IPS DF 19.7 (cell line): ENCODE results near the gene GJD2.

Source experiments
- DNase-seq: peaks from one replicate; pipeline ENCODE4 v3.0.0-alpha.2; 2013; ENCODE audit warnings: low read depth, low spot score

The GJD2 gene

DNA sequence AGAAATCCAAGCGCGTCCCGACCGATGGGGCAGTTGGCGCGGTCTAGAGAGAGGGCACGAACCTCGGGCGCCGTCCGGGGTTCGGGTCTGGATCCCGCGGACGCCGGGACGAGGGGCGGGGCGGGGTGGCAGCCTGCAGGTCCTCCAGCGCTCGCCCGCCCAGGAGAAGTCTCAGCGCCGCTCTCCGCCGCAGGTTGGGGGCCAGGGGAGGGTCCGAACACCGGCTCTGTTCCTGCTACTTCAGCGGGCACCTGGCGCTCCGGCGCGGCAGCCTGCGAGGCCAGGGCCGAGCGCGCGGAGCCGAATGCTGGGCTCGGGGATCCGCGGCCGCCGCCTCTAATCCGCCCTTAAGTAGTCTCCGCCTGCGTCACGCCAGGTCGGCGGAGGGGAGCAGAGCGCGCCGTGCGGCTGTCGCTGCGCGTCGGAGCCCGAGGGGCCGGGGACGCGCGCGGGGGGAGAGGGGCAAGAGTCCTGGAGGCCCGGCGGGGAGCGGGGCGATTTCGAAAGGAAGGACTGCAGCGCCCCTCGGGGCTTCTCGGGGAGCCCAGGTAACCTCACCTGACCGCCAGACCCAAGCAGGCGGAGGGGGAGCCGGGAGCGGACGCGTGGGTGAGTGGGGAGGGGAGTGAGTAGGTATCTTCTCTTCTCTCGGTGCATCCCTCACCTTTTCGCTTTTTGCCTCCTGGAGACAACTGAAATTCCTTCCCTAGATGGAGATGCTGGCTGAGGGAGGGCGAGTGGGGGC lies at the start of gene GJD2:
Gene GJD2 (minus strand): TSS at position 325 of the 745 bp plus-strand sequence. CDS start 510 bp downstream, outside the sequence.
- peak; percentile 9 for DNase-seq

DNA sequence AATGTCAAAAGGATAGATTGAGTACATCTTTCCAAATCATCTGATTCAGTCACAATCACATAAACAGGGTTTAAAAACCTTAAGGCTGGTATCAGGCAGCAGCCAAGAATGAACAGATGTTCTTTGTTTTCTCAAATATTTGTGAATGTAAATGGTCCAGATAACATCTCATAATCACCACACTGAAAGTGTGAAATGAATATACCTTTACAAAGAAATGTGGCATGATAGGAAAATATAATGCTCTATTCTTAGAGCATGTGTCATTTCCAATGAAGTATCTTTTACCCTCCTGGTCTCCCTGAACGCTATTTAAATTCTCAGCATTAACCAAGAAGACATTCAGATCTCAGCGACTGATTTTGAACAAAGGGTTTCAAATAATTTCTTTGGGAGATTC lies 49.3 kb upstream of the GJD2 start:
- DNase-seq: no peak

DNA sequence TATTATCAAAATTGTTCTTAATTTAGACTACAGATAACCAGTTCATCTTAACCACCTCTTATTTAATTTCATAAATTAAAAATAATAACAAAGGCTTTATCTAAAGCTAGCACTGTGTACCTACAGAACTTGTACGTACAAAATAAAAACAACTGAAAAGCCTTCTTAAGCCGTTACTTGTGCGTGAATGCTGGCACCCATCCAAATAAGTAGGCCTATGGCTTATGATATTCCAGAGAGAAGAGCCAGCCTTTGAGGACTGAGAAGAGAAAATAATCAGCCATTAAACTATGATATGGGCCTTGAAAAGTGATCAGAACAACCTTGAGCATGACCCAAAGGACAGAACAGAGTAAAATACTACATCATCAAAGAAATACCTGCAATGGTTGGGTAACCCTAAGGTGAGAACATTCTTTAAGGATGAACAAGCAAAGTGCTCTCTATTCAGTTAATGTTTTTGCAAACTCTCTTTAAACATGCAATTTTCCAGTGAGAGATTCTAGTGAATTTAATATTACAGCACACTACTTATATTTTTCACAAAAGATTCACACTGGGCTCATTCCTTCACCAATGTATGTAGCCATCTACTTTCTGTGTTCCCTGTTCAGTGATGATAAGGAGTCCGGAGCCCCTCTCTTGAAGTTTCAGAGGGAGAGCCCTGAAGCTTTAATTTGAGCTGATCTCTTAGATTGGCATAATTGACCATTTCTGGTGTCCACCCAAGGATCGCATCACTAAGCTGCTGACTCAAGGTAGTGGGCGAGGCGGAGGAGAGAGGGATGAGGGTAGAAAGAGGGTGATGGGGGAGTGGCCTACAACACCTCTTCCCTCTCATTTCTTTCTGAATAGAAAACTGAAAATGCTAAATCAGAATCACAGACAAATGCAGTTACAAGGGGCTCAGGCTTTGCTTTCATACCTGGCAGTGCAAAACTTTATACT lies 48.3 kb upstream of the GJD2 start:
- DNase-seq: no peak

DNA sequence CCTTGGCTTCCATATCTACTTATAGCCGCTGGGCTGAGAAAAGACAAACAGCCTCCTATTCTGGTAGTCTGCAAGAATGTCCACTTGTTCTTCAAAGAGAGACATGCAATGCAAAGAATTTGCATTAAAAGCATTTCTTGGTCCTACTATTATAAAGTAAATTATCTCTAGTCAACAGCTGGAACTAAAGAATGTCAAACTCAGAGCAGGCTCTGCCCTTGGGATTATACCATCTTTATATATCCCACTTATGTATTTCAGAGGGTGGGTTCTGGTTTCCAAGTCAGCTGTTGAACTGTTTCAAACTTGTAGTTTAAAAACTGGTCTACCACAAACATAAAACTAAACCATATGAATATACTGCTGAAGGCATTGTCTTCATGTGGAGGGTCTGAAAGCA lies 47.6 kb upstream of the GJD2 start:
- no peak for DNase-seq

DNA sequence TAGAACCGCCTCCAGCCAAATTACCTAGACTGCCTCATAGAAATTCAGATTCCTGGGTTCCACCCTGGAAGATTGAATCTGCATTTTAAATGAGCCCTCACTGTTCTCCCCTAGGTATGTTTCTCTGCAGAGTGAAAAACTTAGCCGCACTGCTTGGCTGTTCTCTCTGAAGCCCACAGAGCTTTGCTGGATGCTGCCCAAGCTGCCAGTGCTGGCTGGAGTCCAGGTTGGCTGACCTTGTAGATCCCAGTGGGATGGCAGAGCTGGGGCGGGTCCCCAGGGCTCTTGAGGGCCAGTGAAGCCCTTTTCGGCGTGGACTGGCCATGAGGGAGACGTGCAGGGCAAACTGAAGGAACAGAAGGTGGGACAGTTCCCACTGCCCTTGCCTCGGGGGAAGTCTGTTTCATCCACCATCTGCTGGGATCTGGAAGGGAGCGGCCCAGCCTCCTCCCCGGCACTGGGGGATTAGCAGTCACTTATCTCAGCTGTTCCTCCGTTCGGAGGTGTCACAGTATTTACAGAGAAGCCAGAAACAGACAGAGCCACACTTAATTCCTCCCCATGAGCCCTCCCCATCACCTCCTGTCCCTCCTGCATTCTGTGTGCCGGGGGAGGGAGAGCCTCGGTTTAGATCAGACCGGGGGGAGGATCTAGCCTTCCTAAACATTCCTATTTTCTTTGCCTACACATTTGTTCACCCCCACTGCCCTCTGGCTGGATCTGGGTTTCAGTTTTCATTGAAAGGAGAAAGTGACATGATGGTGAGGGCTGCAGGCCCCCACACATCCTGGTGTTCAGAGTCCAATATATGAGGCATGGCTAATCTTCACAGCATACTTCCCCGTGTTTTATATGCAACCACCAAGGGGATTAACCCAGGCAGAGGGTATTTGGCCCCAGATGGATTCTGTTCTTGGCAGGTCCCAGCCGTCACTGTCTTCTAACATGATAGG lies 44.6 kb upstream of the GJD2 start:
- DNase-seq: no peak

DNA sequence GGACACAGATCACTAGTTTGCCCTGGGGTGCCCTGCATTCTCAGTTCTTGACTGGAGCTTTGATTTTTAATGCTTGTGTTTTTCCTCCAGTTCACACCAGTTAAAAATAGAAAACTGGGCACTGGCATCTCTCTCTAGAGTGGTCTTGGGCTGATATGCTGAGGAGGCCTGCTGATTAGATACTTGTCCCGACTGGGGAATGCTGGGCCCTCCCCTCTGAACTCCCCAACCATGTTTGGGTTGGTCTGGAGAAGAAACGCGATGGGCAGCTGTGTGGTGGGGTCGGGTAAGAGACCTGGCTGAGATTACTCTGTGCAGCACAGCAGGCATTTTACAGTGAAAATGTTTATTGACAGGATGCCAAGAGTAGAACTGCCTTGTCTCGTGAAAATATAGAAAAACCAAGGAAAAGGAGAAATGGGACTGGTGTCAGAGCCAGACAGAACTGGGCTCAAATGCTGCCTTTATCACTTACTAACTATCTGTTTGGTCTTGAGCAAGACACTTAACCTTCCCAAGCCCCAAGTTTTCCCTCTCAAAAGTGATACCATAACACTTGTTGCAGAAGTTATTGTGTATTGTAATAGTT lies 42.1 kb upstream of the GJD2 start:
- DNase-seq: no peak

DNA sequence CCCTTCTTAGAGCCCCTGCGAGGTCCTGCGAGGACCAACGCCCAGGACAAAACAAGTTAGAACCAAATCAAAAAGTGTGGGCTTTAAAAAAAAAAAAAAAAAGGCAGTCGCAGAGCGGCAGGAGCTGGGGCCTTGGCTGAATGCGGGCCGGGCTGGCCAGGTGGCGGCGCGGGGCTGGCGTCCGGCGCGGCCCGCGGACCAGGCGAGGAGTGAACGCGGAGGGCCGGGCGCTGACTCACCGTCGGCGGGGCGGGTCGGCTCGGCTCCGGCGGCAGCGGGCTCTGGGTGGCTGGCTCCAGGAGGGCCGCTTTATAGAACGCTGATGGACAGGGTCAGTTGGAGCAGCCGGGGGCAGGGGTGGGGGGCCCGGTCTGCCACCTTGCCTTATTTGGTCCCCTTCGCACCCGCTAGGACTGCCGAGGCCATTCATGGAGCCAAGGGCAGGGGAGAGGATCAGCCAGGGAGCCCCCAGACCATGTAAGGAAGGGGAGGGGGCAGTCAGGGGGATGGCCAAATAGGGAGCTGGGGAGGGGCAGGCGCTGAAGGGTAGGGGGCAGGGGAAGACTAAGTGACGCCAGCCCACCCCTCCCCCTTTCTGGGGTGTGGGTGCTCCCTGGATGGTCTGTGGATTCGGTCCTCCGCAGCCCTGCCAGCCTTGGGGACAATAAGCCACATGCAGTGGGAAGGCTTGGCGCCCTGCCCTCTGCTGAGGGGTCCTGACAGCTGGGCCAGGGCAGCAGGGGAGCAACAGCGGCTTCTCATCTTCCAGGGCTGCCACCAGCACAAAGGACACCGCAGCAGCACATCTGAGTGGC lies 40.7 kb upstream of the GJD2 start, which contains the start of gene ACTC1:
Gene ACTC1 (minus strand): TSS at position 283 of the 815 bp plus-strand sequence. CDS start 741 bp downstream, outside the sequence.
- no peak for DNase-seq

DNA sequence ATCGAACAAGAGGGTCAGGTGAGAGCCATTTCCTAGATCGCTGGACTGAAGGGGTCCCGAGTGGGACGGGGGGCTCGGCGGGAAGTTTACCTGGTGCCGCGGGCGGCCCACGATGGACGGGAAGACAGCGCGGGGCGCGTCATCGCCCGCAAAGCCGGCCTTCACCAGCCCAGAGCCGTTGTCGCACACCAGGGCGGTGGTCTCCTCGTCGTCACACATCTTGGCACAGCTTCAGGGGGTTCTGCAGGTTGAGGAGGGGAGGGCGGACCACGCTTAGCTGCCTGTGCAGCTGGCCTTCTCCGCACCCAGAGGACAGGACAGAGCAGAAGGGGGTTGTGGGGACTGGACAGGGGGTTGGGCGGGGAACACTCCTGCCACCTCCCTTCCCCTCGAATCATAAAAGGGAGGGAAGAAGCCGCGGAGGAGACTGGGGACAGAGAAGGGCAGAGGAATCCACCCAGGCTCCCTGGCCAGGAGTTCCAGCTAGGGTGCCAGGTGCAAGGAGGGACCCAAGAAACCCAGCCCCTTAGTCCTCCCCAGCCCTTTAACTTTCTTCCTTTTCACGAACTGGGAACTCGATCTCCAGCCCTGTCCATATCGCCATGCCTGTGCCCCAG lies 39.9 kb upstream of the GJD2 start:
- DNase-seq: no peak

DNA sequence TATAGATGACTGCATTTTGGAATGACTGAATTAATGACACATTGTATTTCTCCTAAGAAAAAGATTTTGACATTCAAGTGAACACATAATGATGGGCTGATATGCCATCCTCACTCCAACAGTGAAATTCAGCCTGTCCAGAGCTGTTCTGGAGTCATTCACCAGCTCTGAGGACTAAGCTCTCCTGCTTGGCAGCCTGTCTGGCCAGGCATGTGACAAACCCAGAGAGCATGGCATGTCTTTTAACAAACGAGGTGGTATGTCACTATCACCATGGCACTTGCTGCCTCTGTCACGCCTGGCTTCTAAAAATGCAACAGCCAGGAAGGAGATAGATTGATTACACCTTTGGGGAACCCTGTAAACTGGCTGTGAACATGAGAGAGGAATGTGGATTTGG lies 39.1 kb upstream of the GJD2 start:
- no peak for DNase-seq

DNA sequence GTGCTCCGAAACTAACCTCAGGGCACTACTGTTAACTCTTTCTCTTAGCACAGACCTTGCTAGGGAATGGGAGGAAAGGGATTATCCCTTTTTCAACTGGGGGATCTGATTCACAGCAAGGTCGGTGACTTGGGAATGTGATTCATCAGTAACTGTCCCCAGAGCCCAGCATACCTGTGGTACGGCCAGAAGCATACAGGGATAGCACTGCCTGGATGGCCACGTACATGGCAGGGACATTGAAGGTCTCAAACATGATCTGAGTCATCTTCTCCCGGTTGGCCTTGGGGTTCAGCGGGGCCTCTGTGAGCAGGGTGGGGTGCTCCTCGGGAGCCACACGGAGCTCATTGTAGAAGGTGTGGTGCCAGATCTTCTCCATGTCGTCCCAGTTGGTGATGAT lies 38.3 kb upstream of the GJD2 start:
- DNase-seq: no peak

DNA sequence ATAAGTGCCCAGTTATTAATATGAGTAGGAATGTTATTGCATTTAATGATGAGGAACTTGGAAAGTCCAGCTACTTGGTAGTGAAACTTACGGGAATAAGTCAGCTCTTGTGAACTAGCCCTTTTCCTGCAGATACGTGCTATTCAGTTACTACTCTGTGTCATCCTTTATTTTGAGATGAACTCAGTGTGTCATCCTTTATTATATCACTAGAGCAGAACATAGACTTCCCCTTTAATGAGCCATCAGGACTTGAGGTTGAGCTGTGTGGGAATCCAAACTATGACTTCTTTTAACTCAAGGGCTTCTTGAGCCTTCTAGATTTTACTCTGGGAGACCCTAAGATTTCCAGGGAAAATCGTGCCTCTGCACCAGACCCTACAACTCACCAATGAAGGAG lies 36.9 kb upstream of the GJD2 start:
- DNase-seq: no peak

DNA sequence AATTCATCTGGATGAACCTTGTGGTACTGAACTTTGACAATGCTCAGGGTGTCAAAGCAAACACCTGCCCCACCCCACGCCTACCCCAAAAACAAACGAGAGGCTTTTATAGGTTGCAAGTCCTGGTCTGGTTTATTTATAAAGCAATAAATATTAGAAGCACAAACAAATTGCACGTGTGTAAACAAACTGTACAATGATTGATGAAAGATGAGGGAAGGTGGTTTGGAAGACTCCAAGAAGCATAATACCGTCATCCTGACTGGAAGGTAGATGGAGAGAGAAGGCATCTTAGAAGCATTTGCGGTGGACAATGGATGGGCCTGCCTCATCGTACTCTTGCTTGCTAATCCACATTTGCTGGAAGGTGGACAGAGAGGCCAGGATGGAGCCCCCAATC lies 35.3 kb upstream of the GJD2 start:
- no peak for DNase-seq

DNA sequence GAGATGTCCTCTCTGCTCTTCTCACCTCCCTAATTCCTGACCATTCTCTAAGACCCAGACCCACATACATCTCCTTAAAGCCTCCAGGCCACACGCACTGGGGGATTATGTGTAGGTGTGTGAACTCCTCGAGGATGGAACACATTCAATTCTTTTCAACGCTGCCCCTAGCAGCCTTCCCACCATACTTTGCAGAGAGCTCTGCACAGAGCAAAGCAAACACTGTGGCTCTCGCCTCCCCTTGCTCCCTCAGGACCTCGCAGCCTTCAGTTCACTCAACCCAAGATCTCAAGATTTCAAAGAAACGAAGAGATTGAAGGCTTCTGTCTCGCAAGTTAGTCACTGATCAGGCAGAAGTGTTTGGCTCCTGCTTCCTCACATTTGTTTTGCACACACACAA lies 34.5 kb upstream of the GJD2 start:
- DNase-seq: no peak

DNA sequence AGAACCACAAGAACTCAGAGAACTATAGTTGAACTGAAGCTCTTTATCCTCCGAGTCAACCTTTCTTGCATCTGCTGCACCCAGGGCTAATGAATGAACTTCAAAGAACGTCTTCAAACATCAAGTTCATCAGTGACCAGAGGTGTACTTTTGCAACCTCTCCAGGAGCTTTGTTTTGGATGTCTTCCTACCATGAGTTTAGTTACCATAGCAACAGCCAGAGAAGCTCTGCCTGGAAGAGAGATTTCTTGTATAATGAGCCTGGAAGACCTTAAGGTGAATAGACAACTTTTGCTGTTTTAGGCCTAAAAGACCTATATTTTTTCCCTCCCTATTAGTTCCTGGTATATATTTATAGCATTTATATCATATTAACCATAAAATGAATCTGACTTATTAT lies 31.4 kb upstream of the GJD2 start:
- no peak for DNase-seq

DNA sequence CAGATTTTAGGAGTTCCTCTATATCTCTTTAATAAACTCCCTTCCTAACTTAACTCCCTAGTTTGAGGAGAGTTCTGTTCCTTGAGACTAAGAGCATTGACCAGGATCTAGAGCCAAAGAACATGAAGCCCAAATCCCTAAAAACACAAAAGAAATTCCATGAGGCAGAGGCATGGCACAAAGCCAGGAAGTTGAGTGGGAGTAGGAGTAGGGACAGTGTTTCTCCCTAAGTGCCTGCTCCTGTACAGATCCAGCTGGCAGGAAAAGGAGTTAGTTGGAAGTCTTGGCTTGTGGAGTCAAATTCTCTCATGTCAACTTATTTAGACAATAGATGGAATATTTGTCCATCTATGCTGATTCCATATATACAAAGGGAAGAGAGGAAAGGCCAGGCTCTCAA lies 29.2 kb upstream of the GJD2 start:
- DNase-seq: no peak

DNA sequence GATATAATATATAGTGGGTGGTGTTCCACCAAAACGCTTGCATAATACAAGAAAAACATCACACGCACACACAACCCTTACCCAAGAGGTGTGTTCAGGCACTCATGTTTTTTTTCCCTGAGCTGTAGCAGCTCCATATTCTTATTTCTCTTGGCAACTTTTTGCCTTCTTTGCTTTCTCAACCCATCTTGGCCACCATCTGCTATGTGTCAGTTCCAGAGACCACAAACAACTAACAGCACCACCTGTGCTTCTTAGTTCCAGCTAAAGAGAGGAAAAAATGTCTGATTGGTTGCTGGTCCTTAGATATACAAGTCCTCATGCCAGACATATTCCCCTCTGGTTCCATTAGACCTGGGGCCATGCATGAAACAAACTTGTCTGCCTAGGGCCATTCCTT lies 28.6 kb upstream of the GJD2 start:
- no peak for DNase-seq

DNA sequence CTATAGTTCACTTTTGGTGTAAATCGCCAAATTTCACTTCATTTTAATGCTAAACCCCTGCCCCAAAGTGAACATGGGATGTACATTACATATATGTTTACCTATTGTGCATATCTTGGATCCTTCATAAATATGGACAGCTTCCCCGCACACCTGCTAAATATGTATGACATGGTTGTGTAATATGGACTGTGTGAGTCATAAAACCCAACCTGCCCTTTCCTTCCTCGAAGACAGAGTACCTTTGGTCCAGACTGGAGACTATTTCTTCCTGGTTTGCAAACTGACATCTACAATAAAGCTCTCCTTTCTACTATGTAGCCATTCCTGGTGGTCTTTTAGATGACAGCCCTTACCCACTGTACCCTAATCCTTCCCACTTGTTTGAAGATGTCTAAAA lies 28.1 kb upstream of the GJD2 start:
- no peak for DNase-seq

DNA sequence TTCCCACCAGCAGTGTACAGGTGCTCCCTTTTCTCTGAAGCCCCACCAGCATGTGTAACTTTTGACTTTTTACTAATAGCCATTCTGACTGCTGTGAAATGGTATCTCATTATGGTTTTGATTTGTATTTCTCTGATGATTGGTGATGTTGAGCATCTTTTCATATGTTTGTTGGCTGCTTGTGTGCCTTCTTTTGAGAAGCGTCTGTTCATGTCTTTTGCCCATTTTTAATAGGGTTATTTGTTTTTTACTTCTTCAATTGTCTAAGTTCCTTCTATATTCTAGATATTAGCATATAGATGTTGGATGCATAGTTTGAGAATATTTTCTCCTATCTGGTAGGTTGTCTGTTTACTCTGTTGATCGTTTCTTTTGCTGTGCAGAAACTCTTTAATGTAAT lies 25.9 kb upstream of the GJD2 start:
- no peak for DNase-seq

DNA sequence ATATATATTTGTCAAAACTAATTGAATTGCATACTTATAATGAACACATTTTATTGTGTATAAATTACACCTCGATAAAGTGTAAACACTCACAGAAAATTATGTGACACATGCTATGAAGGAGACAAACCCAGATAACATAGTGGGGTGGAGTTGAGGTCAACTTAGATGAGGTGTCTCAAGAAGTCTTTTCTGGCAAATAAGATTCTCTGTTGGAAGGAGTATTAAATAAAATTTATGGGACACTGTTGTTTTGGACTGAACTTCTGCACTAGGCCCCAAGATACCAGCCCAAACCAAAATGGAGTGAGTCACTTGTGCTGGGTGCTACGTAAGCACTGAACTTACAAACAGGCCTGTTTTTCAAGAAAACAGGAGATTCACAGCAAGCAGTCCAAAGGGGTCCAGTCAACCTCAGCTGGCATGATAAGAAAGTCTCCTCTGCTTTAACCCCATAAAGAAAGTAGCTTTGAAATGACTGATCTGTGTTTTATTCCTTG lies 21.9 kb upstream of the GJD2 start:
- DNase-seq: no peak

DNA sequence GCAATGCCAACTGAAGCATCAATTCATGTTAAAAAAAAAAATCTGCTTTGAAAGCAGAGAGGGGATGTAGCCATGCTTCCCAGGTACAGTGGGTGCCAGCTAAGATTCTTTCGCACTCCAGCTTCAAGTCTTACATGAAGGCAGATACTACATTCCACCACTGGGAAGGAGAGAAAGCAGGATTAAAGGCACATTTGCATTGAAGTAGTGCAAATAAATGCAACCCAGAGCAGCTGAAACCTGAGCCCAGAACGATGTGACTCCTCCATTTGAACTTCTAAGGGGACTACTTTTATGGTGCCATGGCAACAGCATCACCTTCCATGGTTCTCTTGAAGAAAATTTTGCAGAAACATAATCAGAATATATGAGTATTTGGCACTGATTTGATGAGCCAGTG lies 19.1 kb upstream of the GJD2 start:
- no peak for DNase-seq
